Rectal smooth muscle tissue (tissue), 1 donor: ENCODE results near the gene CPNE1.

ENCODE experiments used
- H3K27ac ChIP-seq: one replicate; pipeline ENCODE4 v1.7.0; 2013; ENCODE audit warnings: low read depth, low read length, inconsistent platforms
- H3K27me3 ChIP-seq: one replicate; pipeline ENCODE4 v1.7.0; 2013; ENCODE audit warnings: low read length; ENCODE audit not compliant: control insufficient read depth, insufficient read depth
- H3K36me3 ChIP-seq: one replicate; pipeline ENCODE4 v1.7.0; 2013; ENCODE audit warnings: low read length; ENCODE audit not compliant: control insufficient read depth, insufficient read depth
- H3K4me1 ChIP-seq: one replicate; pipeline ENCODE4 v1.7.0; 2013; ENCODE audit warnings: low read length; ENCODE audit not compliant: control insufficient read depth, insufficient read depth
- H3K4me3 ChIP-seq: one replicate; pipeline ENCODE4 v1.7.0; 2013; ENCODE audit warnings: low read length
- H3K9ac ChIP-seq: one replicate; pipeline ENCODE4 v1.7.0; 2013; ENCODE audit warnings: low read length

Gene CPNE1

GRCh38 chr20:35702824-35703695 is 38.4 kb upstream of the CPNE1 start:
- Histone ChIP-seq H3K36me3 (peaks cover 25% of the 10 kb centered on the region), H3K27me3 (no peaks in the 10 kb centered on the region), H3K4me1 (peaks cover 11% of the 10 kb centered on the region), H3K4me3 (no peak overlapping the region), H3K27ac (no peak overlapping the region), H3K9ac (no peak overlapping the region)

- Histone ChIP-seq H3K27ac (no peak overlapping the region), H3K4me3 (no peak overlapping the region), H3K36me3 (peaks cover 24% of the 10 kb centered on the region), H3K4me1 (peaks cover 11% of the 10 kb centered on the region), H3K9ac (no peak overlapping the region), H3K27me3 (no peaks in the 10 kb centered on the region)
Measured at GRCh38 chr20:35702051-35702823, 37.5 kb upstream of the CPNE1 start.

GRCh38 chr20:35700625-35701148 is 36.0 kb upstream of the CPNE1 start:
- Histone ChIP-seq H3K9ac (no peak overlapping the region), H3K27me3 (no peaks in the 10 kb centered on the region), H3K4me1 (peaks cover 11% of the 10 kb centered on the region), H3K36me3 (peaks cover 11% of the 10 kb centered on the region), H3K4me3 (no peak overlapping the region), H3K27ac (no peak overlapping the region)

GRCh38 chr20:35699957-35700624 is 35.4 kb upstream of the CPNE1 start:
- Histone ChIP-seq H3K27me3 (no peaks in the 10 kb centered on the region), H3K27ac (peak overlapping the region; percentile 90), H3K4me3 (peak overlapping the region; percentile 91), H3K36me3 (peaks cover 11% of the 10 kb centered on the region), H3K9ac (peak overlapping the region; percentile 97), H3K4me1 (peaks cover 11% of the 10 kb centered on the region)

- H3K4me3 ChIP-seq: peak within 1 kb of the TSS; percentile 91
- H3K4me1 ChIP-seq: peaks cover 11% of the 10 kb centered on the region
- peak within 1 kb of the TSS; percentile 90 for H3K27ac ChIP-seq
- H3K36me3 ChIP-seq: peaks cover 6% of the 10 kb centered on the region
- H3K27me3 ChIP-seq: no peaks in the 10 kb centered on the region
- H3K9ac ChIP-seq: peak within 1 kb of the TSS; percentile 97
Measured at GRCh38 chr20:35699127-35699956, 34.6 kb upstream of the CPNE1 start, which contains the start of the genes NFS1 and ROMO1. Gene NFS1, minus strand, starts transcription at chr20:35699352. Its CDS starts 64 bp downstream, at chr20:35699288. Gene ROMO1, plus strand, starts transcription at chr20:35699405. Its CDS starts 228 bp downstream, at chr20:35699633.

GRCh38 chr20:35698298-35699126 is 33.8 kb upstream of the CPNE1 start:
- Histone ChIP-seq H3K4me1 (peaks cover 11% of the 10 kb centered on the region), H3K4me3 (peak overlapping the region; percentile 91), H3K9ac (peak overlapping the region; percentile 64), H3K36me3 (peaks cover 6% of the 10 kb centered on the region), H3K27ac (peak overlapping the region; percentile 90), H3K27me3 (no peaks in the 10 kb centered on the region)

- Histone ChIP-seq H3K27ac (no peak overlapping the region), H3K36me3 (peaks cover 6% of the 10 kb centered on the region), H3K9ac (no peak overlapping the region), H3K4me1 (peaks cover 11% of the 10 kb centered on the region), H3K4me3 (peak overlapping the region; percentile 91), H3K27me3 (no peaks in the 10 kb centered on the region)
Measured at GRCh38 chr20:35697696-35698297, 33.1 kb upstream of the CPNE1 start.

- Histone ChIP-seq H3K36me3 (no peaks in the 10 kb centered on the region), H3K9ac (no peak overlapping the region), H3K4me1 (peaks cover 11% of the 10 kb centered on the region), H3K27ac (no peak overlapping the region), H3K4me3 (no peak overlapping the region), H3K27me3 (no peaks in the 10 kb centered on the region)
Measured at GRCh38 chr20:35695978-35696377, 31.3 kb upstream of the CPNE1 start.

GRCh38 chr20:35695245-35695749 is 30.6 kb upstream of the CPNE1 start:
- Histone ChIP-seq H3K9ac (no peak overlapping the region), H3K27ac (no peak overlapping the region), H3K4me1 (peaks cover 10% of the 10 kb centered on the region), H3K4me3 (no peak overlapping the region), H3K27me3 (no peaks in the 10 kb centered on the region), H3K36me3 (peaks cover 2% of the 10 kb centered on the region)

- Histone ChIP-seq H3K36me3 (peaks cover 15% of the 10 kb centered on the region), H3K9ac (no peak overlapping the region), H3K4me3 (no peak overlapping the region), H3K27me3 (no peaks in the 10 kb centered on the region), H3K27ac (no peak overlapping the region), H3K4me1 (no peaks in the 10 kb centered on the region)
Measured at GRCh38 chr20:35690265-35690664, 25.6 kb upstream of the CPNE1 start.
